Astrocyte of the spinal cord (primary cell): ENCODE measurements around the gene PRDM16.

Source experiments
- DNase-seq: peaks from one replicate; pipeline ENCODE4 v3.0.0; 2011; ENCODE audit warnings: low read depth, low spot score
- H3K4me3 ChIP-seq: 2 replicates; pipeline ENCODE4 v1.5.1; 2011; ENCODE audit warnings: low read depth, mild to moderate bottlenecking, low read length, moderate library complexity
- CTCF ChIP-seq: IDR thresholded peaks from 2 replicates; pipeline ENCODE4 v1.5.1; 2012; ENCODE audit warnings: low read depth, mild to moderate bottlenecking, low read length, inconsistent platforms
- in situ Hi-C: cut with HindIII; loops from 2 replicates; pipeline ENCODE4 v1.10.0; 2017; ENCODE audit warnings: low sequenced_read_pairs

The PRDM16 gene

GRCh38 chr1:3033040-3033789 lies 35.8 kb upstream of the PRDM16 start:
- in situ Hi-C loops: no loop called here
- DNase-seq: no peak
- no peak overlapping the region for H3K4me3 ChIP-seq
- no peak for TF ChIP-seq CTCF

GRCh38 chr1:3033790-3034090 lies 35.3 kb upstream of the PRDM16 start:
- in situ Hi-C loops: no loop called here
- TF ChIP-seq CTCF: no peak
- DNase-seq: no peak
- no peak overlapping the region for H3K4me3 ChIP-seq

- TF ChIP-seq CTCF: no peak
- in situ Hi-C loops: no loop called here
- DNase-seq: no peak
- H3K4me3 ChIP-seq: no peak overlapping the region
Observed at GRCh38 chr1:3034162-3034561, 34.8 kb upstream of the PRDM16 start.

GRCh38 chr1:3034728-3035562 lies 34.1 kb upstream of the PRDM16 start:
- H3K4me3 ChIP-seq: no peak overlapping the region
- in situ Hi-C loops: no loop called here
- no peak for DNase-seq
- no peak for TF ChIP-seq CTCF

- no peak for TF ChIP-seq CTCF
- no peak for DNase-seq
- no peak overlapping the region for H3K4me3 ChIP-seq
- in situ Hi-C loops: no loop called here
Observed at GRCh38 chr1:3035563-3036446, 33.2 kb upstream of the PRDM16 start.
